ENCODE results near the gene ZNF681. TPM values are rescaled to one million over a fixed set of nuclear protein-coding genes. Genes with fewer than 3 reads are reported as not detected.
"Not testable (repeated sequence)": the region's sequence is repeated elsewhere in the genome, so short reads cannot be mapped to it uniquely, and the experiment has no call there.

The ZNF681 gene
- total RNA-seq (2014; rRNA removed; shearing (Covaris generic)): 0.02 TPM in 1 of 2 replicates, not detected in the other
- polyA plus RNA-seq (2014; cell fraction: nucleus; rRNA removed): 0.04 and 0.11 TPM in 2 replicates

DNA sequence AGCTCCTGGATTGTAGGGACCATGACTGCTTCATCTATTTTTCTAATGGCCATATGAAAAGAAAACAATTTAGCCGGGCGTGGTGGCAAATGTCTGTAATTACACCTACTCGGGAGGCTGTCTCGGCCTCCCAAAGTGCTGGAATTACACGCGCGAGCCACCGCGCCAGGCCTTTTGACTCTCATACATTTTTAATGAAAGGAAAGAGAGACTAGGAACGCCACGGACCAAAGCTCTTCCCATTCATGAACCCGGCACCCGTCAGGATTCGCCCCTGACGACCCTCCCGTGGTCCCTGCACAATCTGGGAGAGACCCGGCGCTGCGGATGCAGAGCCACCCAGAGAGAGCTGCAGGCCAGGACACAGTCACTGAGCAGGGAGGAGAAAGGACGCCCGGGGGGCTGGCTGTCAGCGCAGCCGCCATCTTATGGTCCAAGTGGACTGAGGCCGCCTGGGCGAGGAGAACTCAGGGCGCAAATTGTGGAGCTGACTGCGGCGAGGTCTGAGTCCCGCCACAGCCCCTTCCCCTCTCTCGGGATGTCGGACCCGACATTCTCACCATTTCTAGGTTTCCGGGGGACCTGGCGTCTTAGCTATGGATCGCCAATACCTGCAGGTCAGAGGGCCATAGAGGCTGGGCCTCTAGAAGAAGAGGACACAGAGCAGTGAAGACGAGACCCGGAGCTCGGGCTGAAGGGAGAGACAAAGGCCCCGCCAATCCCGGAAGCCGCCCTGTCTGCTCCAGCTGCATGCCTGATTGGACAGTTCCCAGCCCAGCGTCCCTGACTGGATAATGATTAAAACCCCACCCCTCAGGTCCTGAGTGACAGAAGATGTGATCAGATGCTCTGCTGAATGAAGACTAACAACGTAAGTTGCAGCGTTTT lies at the start of gene ZNF681:
ZNF681 (minus strand) TSS at position 705 of the 888 bp plus-strand sequence; CDS start at position 563, 142 bp downstream.
- DNase-seq (ENCODE audit: extremely low read depth, low read depth): no peak

DNA sequence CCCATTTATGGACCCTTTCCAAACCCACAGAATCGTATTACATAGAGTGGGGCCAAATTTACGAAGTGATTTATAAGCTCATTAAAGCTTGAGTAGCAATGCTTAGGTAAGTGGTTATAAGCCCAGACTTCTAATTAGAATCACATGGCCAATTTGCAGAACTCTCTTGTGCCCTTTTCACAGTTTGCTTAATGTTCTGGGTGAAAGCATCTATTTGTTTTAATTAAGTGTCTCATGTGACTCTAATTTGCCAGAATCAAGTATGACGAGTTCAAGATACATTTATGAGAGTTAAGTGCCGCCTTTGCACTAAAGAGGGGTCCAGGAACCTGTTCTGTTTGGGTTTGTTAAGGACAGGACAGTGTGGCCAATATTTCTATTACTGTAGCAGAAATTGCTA lies 46.0 kb upstream of the ZNF681 start:
- no peak for DNase-seq (ENCODE audit: extremely low read depth, low read depth)

DNA sequence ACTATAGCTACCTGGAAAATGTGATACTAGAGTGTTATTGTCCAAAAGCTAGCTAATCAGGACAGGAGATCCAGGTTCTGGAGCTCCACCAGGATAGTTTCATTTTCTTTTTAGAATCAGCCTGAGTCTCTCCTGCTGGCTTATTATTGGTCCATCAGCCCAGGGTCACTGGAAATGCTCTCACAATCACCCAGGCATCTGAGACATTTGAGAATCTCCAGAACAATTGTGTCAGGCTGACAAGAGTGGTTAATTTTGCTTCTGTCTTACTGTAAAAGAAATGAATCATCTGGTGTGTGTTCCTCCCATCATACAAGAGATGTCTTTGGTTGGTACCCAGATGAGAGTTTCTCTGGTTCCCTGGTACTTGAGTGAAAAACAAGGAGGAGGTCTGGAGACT lies 43.6 kb upstream of the ZNF681 start:
- no peak for DNase-seq (ENCODE audit: extremely low read depth, low read depth)

DNA sequence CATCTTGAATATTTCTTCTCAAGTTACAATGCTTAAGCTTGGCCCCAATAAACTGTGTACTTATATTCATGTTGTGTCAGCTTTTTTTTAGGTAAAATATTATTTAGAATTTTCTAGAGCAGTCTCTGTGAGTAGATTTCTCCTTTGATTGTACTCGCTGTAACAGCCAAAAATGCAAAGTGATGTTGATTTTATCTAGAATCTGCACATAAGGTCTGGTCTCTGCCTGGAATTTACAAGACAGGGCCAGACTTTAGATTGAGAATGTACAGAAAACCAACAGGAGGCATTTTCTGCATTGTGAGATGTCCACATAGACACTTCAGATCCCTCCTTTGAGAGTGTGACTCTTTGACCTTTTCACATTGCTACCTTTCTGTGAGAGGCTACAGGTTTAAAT lies 43.1 kb upstream of the ZNF681 start:
- no peak for DNase-seq (ENCODE audit: extremely low read depth, low read depth)

DNA sequence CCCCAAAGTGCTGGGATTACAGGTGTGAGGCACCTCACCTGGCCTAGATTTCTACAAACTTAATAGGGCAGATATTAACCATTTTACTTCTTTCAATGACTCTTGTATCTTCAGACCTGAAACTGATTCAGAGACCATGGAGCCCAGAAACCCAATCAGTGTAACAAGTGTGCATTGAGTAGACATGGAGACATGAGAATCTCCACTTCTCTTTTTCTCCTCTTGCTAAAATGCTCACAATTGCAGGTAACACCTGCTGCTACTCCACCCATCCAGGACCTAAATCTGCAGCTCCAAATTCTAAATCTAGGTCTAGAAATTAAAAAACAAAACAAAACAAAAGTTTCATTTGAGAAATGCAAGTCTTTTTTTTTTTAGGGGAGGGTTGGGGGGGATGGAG lies 42.2 kb upstream of the ZNF681 start:
- no peak for DNase-seq (ENCODE audit: extremely low read depth, low read depth)

DNA sequence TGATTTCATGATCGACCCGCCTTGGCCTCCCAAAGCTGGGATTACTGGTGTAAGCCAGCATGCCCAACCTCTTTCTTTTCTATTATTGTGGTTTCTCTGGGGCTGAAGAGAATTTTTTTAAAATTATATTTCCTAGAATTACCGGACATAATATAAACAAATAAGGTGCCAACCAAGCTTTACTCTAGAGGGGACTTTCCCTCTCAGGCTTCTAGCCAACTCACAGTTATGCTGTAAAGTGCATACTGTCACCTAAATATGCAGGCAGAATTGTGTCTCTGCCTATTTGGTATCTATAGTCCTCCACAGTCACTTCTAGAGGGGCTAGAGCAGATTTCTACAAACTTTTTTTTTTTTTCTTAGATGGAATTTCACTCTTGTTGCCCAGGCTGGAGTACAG lies 41.6 kb upstream of the ZNF681 start:
- DNase-seq (ENCODE audit: extremely low read depth, low read depth): no peak

DNA sequence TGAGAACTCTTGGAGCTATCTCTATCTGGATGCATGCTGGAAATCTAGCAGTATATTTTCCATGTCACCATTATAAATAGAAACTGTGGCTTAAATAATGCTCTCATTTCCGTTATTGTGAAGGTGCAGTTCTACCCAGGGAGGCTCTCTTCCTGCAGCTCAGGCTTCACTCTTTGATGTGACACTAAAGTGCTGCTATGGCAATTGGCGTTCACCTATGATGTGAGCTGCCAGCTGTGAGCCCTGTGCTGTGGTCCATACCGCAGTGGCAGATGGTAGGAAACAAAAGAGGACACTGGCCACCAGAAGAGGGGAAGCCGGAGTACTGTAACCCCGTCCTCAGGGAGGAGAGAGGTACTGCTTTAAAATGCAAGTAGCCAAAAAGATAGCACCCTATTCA lies 40.6 kb upstream of the ZNF681 start:
- DNase-seq (ENCODE audit: extremely low read depth, low read depth): no peak

DNA sequence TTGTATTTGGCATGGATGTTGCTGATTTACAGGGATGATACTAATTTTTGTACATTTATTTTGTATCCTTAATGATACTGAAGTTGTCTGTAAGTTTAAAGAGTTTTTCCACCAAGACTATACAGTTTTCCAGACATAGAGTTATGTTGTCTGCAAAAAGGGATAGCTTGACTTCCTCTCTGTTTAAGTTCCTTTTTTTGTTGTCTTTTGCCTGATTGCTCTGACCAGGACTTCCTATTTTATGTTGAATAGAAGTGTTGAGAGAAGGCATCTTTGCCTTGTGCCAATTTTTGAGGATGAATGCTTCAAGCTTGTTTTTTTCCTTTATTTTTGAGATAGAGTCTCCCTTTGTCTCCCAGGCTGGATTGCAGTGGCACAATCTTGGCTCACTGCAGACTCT lies 36.8 kb upstream of the ZNF681 start:
- DNase-seq (ENCODE audit: extremely low read depth, low read depth): no peak

DNA sequence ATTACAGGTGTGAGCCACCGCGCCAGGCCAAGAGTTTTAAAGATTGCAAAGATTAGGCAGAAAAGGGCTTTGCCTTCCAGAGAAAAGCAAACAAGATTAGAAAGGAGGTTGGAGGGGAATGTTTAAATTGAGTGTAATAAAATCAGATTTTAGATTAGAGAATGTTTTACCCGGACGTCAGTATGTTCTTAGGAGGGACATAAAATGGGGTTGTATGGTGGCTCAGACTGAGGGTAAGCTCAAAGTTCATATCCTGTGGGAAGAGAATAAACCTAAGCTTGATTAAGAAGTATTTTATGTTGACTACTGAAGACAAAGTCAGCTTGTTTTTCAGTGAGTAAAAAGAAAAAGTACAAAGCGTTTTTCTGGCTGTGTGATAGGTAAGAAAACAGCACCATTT lies 34.1 kb upstream of the ZNF681 start:
- no peak for DNase-seq (ENCODE audit: extremely low read depth, low read depth)

DNA sequence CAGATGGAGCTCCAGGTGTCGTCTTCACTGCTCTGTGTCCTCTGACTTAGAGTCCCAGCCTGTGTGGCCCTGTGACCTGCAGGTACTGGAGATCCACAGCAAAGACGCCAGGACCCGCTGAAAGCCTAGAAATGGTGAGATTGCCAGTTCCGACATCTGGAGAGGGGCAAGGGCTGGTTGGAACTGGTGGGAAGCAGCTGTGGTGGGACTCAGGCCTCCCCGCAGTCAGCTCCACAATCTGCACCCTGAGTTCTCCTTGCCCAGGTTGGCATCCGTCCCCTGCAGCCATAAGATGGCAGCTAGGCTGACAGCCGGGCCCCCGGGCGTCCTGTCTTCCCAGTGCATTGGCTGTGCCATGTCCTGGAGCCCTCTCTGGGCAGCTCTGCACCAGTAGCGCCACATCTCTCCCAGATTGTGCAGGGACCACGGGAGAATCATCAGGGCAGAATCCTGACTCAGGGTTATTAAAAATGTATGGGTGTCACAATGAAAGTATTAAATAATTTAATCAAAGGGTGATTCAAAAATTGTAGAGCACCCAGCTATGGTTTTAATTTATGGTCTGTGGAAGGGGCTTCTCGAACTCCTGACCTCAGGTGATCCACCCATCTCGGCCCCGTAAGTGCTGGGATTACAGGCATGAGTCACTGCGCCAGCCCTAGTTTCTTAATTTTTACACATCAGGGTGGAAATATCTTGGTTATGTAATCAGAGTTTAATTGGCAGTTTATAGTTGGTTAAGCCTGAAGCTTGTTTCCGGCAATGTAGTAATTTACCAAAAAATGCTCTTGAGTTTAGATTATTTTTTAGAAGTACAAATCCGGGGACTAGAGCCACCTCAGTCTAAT lies 32.2 kb upstream of the ZNF681 start:
- DNase-seq (ENCODE audit: extremely low read depth, low read depth): no peak

DNA sequence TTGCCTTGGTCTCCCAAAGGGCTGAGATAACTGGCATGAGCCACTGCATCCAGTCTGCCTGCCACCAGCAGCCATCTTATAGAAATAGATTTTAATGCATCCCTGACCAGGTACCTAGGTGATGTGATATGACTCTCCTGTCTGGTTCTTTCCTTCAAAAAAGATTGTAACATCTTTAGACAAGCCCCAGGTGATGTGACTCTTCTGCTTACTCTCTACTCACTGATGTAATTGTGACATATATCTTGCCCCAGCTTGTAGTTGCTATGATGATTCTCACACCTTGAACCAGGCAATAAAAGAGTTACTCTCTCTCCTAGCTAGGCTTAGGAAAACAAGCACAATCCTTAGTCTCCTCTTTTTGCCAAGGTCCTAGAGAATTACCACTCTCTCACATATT lies 30.6 kb upstream of the ZNF681 start:
- no peak for DNase-seq (ENCODE audit: extremely low read depth, low read depth)

DNA sequence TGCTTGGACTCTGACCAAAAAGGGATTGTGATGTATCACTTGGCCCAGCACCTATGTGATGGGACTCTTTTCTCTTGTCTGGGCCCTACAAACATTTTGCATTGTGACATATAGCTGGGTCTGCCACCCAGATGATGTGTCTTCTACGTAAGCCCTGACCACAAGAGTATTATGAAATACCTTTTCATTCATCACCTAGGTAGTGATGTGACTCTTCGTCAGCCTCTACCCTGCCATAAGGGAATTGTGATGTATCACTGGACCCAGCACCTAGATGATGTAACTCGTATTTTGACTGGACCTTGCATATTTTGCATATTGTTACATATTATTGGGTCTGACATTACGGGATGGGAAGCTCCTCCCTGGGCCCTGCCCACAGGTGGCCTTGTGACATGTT lies 29.7 kb upstream of the ZNF681 start:
- no peak for DNase-seq (ENCODE audit: extremely low read depth, low read depth)

DNA sequence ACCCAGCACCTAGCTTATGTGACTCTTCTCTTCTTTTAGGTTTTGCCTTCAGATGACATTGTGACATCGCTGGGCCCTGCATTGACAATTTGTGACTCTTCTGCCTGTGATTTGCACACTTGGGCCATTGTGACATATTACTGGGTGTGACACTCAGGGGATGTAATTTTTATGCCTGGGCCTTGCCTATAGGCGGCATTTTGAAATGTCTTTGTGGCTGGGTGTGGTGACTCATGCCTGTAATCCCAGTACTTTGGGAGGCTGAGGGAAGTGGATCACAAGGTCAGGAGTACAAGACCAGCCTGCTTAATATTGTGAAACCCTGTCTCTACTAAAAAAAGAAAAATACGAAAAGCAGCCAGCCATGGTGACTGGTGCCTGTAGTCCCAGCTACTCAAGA lies 28.4 kb upstream of the ZNF681 start:
- DNase-seq (ENCODE audit: extremely low read depth, low read depth): no peak

DNA sequence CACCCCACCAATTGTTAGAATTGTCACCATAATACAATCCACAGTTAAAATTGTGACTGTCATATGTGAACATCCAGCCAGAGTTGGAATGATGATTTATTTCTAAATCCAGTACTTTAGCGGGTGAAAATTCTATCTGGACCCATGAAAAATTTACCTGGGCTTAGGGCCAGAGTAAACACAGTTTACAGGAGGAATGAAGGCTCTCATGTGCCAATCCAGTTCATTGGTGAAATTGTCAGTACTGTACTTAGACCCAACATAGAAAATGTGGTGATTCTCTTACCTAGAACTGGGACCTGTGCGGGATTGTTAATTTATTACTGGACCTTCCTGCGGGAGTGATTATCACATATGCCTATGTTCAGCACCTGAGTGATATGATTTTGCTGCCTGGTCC lies 27.3 kb upstream of the ZNF681 start:
- DNase-seq (ENCODE audit: extremely low read depth, low read depth): no peak

DNA sequence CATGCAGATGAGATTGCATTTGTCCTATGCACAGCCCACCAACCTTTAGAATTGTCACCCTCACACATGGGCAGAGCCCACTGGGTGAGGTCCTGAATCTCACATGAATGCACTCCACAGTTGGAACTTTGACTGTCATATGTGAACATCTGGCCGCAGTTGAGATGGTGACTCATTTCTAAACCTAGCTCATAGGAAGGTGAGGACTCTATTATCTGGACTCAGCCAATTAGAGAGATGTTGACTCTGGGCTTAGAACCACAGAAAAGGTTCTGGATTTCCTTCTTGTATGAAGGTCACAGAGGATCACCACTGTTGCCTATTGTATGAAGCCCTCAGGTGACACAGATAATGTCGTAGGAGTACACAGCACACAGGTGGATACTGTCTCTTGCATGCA lies 25.6 kb upstream of the ZNF681 start:
- DNase-seq (ENCODE audit: extremely low read depth, low read depth): no peak

DNA sequence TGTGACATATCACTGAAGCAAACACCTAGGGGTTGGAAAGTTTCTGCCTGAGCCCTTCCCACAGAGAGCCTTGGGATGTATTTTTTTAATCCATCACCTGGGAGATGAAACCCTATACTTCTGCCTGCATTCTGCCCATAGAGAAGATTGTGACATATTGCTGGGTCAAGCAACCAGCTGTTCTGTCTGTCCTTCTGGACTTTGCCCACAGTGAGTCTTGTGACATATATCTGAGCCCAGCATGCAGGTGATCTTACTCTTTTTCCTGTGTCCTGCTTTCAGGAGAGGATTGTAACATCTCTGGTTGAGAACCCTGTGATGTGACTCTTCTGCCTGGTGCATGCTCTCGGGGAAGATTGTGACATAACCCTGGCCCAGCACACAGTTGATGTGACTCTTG lies 24.9 kb upstream of the ZNF681 start:
- no peak for DNase-seq (ENCODE audit: extremely low read depth, low read depth)

DNA sequence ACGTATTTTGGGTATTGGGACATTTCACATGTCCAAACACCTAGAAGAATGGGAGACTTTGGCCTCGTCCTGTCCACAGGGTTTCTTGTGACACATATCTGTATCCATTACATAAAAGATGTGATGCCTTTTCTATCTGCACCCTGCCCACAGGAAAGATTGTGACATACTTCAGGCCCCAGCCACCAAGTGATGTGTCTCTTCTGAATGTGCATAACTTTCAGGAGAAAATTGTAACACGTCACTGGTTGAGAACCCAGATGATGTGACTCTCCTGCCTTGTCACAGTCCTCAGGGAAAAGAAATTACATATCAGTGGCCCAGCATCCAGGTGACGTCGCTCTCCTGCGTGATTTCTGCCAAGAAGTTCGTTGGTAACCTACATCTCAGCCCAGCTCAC lies 21.0 kb upstream of the ZNF681 start:
- DNase-seq (ENCODE audit: extremely low read depth, low read depth): no peak

DNA sequence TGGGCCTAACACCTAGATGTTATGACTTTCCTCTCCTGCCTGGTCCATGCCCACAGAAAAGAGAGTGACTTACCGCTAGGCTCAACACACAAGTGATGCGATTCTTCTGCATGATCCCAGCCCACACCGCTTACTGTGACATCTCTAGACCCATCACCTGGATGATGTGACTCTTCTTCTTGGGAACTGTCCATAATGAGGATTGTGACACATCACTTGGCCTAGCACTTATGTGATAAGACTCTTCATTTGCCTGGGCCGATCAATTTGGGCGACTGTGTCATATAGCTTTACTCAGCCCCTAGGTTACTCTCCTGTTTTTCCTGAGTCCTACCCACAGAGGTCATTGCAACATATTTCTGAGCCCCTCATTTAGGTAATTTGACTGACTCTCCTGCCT lies 19.9 kb upstream of the ZNF681 start:
- DNase-seq (ENCODE audit: extremely low read depth, low read depth): no peak

DNA sequence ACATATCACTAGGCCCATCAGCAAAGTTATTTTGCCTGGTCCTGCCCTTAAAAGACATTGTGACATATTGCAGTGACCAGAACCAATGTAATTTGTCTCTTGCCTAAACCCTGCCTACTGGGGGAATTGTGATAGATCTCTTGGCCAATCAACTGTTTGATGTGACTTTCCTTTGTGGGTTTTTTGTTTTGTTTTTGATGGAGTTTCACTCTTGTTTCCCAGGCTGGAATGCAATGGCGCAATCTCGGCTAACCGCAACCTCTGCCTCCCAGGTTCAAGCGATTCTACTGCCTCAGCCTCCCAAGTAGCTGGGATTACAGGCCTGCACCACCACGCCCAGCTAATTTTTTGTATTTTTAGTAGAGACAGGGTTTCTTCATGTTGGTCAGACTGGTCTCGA lies 19.3 kb upstream of the ZNF681 start:
- DNase-seq (ENCODE audit: extremely low read depth, low read depth): not testable (repeated sequence)

DNA sequence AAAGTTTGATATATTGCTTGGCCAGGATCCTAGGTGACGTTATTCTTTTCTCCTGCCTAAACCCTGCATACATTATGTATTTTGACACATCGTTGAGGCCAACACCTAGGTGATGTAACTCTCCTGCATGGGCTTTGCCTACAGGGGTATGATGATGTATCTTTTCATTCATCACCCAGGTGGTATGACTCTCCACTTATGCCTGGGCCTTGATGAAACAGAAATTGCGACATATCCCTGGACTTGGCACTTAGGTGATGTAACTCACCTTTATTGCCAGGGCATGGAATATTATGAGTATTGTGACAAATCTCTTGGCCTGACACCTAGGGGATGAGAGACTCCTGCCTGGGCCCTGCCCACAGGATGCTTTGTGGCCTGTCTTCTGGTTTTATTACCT lies 18.5 kb upstream of the ZNF681 start:
- no peak for DNase-seq (ENCODE audit: extremely low read depth, low read depth)

DNA sequence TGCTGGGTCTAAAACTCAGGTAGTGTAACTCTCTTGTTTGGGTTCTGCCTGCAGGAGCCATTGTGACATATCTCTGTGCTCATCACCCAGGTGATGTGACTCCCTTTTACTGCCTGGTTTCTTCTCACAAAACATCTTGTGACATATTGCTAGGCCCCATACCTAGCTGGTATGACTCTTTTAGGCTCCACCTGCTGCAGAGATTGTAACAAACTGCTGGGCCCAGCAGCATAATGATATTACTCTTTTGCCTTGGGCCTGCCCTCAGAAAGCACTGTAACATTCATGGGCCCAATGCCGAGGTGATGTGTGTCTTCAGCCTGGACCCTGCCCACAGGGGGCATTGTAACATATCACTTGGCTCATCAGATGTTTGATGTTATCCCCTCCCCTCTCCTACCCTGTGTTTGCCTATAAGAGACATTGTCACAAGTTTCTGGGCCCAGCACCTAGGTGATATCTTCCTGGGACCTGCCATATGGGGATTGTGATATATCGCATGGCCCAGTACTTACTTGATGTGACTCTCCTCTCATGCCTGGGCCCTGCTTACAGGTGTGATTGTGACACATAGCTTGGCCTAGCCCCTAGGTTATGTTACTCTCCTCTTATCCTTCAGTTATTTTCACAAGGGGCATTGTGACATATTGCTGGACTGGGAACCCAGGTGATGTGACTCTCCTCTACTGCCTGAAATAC lies 18.0 kb upstream of the ZNF681 start:
- DNase-seq (ENCODE audit: extremely low read depth, low read depth): no peak
